Activated CD8-positive, alpha-beta T cell treated with anti-CD3 and anti-CD28 coated beads for 36 hours (primary cell): ENCODE measurements around the gene NOVA2. TPM values are rescaled to one million over a fixed set of nuclear protein-coding genes. Genes with fewer than 3 reads are reported as not detected.

Source experiments
- ATAC-seq: fragments of 200-7000 bp; cut with Tn5 transposase; one replicate; pipeline ENCODE4 v1.10.0; 2021; ENCODE audit warnings: mild to moderate bottlenecking, moderate library complexity
- CTCF ChIA-PET: fragments of 350-600 bp; sonication (Branson Sonifier 250); formaldehyde crosslinking; loops from one replicate; lab custom pipeline; 2021; ENCODE audit warnings: antibody characterized with exemption; lab: Charles Lee
- POLR2A ChIA-PET: fragments of 350-600 bp; sonication (Branson Sonifier 250); formaldehyde crosslinking; loops from one replicate; lab custom pipeline; 2021; ENCODE audit warnings: antibody characterized with exemption; lab: Charles Lee
- DNase-seq: peaks from one replicate; pipeline ENCODE4 v3.0.0-alpha.2; 2020
- H3K27ac Mint-ChIP-seq: one replicate; pipeline ENCODE4 v1.8.0; 2021; ENCODE audit warnings: mild to moderate bottlenecking, mixed read lengths
- H3K27me3 Mint-ChIP-seq: one replicate; pipeline ENCODE4 v1.8.0; 2021; ENCODE audit warnings: mixed read lengths
- H3K36me3 Mint-ChIP-seq: one replicate; pipeline ENCODE4 v1.8.0; 2021; ENCODE audit warnings: low read depth, mixed read lengths
- H3K4me1 Mint-ChIP-seq: one replicate; pipeline ENCODE4 v1.8.0; 2021; ENCODE audit warnings: low read depth, mixed read lengths
- H3K4me3 Mint-ChIP-seq: one replicate; pipeline ENCODE4 v1.8.0; 2021; ENCODE audit warnings: mild to moderate bottlenecking, moderate library complexity, mixed read lengths
- H3K9me3 Mint-ChIP-seq: one replicate; pipeline ENCODE4 v1.8.0; 2021; ENCODE audit warnings: mixed read lengths
- intact Hi-C: fragments of 100-400 bp; cut with micrococcal nuclease; formaldehyde crosslinking; loops from one replicate; pipeline ENCODE4 v1.10.0; 2022
- total RNA-seq, 2 experiments: library from RNA; stranded (reverse); gene quantifications; one replicate each; pipeline ENCODE4 v1.2.3, GENCODE V29; 2021
- TF ChIP-seq, protein P1 (sequence below): fragments of 200-600 bp; IDR thresholded peaks from one replicate; pipeline ENCODE4 v1.8.0; 2022; ENCODE audit warnings: antibody characterized with exemption, mild to moderate bottlenecking

Gene NOVA2
- total RNA-seq, 2 experiments from 2014 or later = not detected

DNA sequence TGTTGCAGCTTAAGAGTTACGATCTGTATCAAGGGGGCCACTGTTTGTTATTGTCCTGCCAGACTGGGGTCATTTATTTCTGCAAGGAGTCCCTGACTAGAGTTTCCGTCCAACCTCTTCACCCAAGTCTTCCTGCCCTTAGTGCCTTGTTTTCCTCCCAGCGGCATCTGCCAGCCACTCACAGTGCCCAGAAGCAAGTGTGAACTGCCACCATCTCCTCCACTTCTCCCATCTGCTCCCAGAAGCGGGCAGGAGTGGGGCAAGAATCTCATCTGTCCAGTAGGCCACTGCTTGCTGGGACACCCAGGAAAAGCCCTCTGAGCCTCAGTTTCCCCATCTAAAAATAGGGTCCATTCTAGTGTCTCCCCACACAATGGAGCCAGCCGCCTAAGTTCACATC lies 4.0 kb downstream of the NOVA2 start:
- intact Hi-C loops = no loop called here
- TF ChIP-seq, protein P1, sequence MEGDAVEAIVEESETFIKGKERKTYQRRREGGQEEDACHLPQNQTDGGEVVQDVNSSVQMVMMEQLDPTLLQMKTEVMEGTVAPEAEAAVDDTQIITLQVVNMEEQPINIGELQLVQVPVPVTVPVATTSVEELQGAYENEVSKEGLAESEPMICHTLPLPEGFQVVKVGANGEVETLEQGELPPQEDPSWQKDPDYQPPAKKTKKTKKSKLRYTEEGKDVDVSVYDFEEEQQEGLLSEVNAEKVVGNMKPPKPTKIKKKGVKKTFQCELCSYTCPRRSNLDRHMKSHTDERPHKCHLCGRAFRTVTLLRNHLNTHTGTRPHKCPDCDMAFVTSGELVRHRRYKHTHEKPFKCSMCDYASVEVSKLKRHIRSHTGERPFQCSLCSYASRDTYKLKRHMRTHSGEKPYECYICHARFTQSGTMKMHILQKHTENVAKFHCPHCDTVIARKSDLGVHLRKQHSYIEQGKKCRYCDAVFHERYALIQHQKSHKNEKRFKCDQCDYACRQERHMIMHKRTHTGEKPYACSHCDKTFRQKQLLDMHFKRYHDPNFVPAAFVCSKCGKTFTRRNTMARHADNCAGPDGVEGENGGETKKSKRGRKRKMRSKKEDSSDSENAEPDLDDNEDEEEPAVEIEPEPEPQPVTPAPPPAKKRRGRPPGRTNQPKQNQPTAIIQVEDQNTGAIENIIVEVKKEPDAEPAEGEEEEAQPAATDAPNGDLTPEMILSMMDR = no peak
- no peak for ATAC-seq
- DNase-seq = no peak
- Mint-ChIP-seq H3K4me1 (peaks cover 13% of the 10 kb centered on the region), H3K27ac (no peak overlapping the region), H3K36me3 (no peaks in the 10 kb centered on the region), H3K27me3 (peaks cover 44% of the 10 kb centered on the region), H3K4me3 (no peak overlapping the region), H3K9me3 (no peaks in the 10 kb centered on the region)
- CTCF ChIA-PET = no interaction called here
- POLR2A ChIA-PET = no interaction called here

DNA sequence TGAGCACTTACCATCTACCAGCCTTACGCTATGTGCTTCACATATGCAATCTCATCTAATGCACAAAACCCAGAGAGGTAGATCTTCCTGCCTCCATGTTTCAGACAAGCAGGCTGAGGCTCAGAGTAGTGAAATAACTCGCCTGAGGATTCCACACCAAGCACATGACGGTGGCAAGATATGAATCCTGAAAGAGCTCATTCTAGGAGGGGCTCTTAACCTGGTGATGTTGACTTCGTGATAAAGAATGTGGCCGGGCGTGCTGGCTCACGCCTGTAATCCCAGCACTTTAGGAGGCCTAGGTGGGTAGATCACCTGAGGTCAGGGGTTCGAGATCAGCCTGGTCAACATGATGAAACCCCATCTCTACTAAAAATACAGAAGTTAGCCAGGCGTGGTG lies 5.0 kb downstream of the NOVA2 start:
- CTCF ChIA-PET = no interaction called here
- intact Hi-C loops = no loop called here
- H3K9me3 Mint-ChIP-seq = no peaks in the 10 kb centered on the region

DNA sequence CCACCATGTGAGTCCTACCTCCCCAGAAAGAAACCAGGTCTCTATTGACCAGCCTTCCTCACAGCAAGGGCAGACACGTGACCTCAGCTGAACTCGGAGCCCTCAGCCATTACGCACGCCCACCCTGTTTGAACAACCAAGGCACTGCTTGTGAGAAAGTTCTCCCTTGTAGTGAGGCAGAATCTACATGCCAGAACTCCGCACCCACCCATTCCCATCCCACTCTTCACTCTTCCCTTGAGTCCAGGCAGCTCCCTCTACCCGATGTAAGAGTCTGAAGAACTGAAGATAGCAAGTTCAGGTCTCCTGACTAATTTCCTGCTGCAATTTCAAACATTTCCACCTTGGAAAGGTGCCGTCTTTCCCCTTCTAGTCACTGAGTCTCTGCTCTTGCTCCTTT lies 6.4 kb downstream of the NOVA2 start:
- CTCF ChIA-PET = no interaction called here
- DNase-seq = no peak
- H3K27ac Mint-ChIP-seq = no peak overlapping the region
- no peaks in the 10 kb centered on the region for H3K36me3 Mint-ChIP-seq
- no peaks in the 10 kb centered on the region for H3K9me3 Mint-ChIP-seq
- ATAC-seq = no peak
- TF ChIP-seq, protein P1 = no peak
- POLR2A ChIA-PET = no interaction called here
- intact Hi-C loops = no loop called here
- peaks cover 40% of the 10 kb centered on the region for H3K27me3 Mint-ChIP-seq
- no peak overlapping the region for H3K4me3 Mint-ChIP-seq
- H3K4me1 Mint-ChIP-seq = peaks cover 8% of the 10 kb centered on the region

More for the DNA sequence above, 5.0 kb downstream of the NOVA2 start:
- Mint-ChIP-seq H3K27me3 (peaks cover 43% of the 10 kb centered on the region), H3K4me1 (peaks cover 13% of the 10 kb centered on the region), H3K36me3 (no peaks in the 10 kb centered on the region), H3K27ac (no peak overlapping the region), H3K4me3 (no peak overlapping the region)
- POLR2A ChIA-PET = no interaction called here
- DNase-seq (no peak), ATAC-seq (no peak)
- TF ChIP-seq, protein P1 = no peak

DNA sequence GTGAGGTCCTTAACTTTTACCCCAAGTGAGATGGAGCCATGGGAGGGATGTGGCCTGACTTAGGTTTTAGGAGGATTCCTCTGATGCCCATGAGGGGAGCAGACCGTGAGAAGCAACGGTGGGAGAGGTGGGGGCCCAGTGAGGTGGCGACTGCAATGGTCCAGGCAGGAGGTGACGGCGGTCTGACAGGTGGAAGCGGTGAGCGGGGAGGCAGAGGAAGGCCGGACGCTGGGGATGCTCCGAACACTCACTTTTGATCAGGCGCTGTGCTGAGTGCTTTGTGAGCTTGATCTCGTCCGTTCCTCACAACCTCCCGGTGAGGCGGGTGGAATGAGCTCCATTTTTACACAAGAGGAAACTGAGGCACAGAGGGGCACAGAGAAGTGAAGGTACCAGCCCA lies 11.6 kb downstream of the NOVA2 start:
- CTCF ChIA-PET = no interaction called here
- no peaks in the 10 kb centered on the region for H3K9me3 Mint-ChIP-seq
- peaks cover 44% of the 10 kb centered on the region for H3K27me3 Mint-ChIP-seq
- intact Hi-C loops = no loop called here
- TF ChIP-seq, protein P1 = no peak
- H3K4me3 Mint-ChIP-seq = no peak overlapping the region
- H3K36me3 Mint-ChIP-seq = no peaks in the 10 kb centered on the region
- H3K4me1 Mint-ChIP-seq = no peaks in the 10 kb centered on the region
- no peak overlapping the region for H3K27ac Mint-ChIP-seq
- POLR2A ChIA-PET = no interaction called here
- DNase-seq = no peak
- no peak for ATAC-seq

DNA sequence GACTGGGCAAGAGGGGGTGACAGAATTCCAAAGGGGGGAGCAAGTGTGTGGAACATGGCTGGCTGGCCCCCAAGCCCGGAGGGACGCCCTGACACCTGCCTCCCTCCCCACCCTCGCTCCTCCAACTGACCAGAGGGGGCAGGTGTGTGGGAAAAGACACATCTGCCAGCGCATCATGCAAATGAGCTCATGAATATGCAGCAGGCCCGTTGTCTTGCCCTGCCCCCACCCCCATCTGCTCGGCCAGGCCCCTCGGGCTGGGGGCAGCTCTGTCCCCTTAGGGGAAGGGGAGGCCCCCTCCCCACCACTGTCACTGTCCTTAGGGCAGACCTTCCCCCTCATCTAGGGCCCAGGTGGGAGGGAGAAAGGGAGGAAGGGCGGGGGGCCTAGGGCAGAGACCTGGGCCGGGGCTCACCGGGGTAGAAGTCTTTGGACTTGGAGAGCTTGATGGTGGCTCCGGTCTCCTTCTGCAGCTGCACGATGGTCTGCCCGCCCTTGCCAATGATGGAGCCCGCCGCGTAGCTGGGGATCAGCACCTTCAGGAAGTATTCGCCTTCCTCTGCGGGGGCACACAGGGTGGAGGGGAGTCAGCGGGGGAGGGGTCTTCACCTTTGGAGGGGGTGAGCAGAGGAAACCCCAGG lies 12.9 kb downstream of the NOVA2 start:
- Mint-ChIP-seq H3K36me3 (no peaks in the 10 kb centered on the region), H3K9me3 (no peaks in the 10 kb centered on the region), H3K4me1 (no peaks in the 10 kb centered on the region), H3K4me3 (no peak overlapping the region), H3K27ac (no peak overlapping the region), H3K27me3 (peaks cover 41% of the 10 kb centered on the region)
- no peak for DNase-seq
- ChIA-PET POLR2A (no interaction called here), CTCF (no interaction called here)
- TF ChIP-seq, protein P1 = no peak
- intact Hi-C loops = no loop called here
- ATAC-seq = no peak
